ENCODE measurements around the gene CACNG4.

DNA sequence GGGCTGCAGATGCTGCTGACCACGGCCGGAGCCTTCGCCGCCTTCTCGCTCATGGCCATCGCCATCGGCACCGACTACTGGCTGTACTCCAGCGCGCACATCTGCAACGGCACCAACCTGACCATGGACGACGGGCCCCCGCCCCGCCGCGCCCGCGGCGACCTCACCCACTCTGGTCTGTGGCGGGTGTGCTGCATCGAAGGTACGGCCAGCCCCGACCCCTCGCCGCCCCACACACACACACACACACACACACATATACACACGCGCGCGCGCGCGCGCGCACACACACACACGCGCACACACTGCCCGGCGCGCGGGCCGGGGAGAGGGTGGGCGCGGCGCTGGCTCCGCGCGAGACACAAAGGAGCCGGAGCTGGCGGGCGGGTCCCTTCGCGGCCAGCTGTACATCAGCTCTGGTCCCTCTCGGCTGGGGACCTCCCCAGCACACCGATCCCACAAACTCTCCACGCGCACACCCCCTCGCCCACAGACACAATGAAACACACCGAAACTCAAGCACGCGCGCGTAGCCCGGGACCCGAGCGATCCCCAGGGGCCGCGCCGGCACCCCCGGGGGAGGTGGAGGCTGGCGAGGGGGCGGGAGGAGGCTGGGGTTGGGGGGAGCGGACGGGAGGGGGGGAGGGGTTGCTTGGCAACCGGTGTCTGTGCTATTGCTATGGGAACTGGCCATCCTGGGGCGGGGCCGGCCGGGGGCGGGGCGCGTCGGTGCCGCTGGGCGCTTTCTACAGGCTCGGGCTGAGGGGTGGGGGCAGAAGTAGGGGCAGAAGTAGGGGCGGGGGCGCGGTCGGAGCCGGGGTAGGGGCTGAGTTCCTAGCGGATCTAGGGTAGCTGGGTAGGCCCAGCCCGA is 658 bp downstream of the CACNG4 start:
- TF ChIP-seq PATZ1 (CRISPR knock-in tag; IDR thresholded peaks at IDR 0.05; ENCODE audit: borderline replicate concordance) (no peak), RARB (CRISPR knock-in tag; IDR thresholded peaks at IDR 0.05) (no peak), TOX (CRISPR knock-in tag; IDR thresholded peaks at IDR 0.05; ENCODE audit: borderline replicate concordance) (no peak), ARNTL (CRISPR knock-in tag; IDR thresholded peaks at IDR 0.05; ENCODE audit: borderline replicate concordance, low read depth) (no peak), CSDC2 (CRISPR knock-in tag; IDR thresholded peaks at IDR 0.05) (no peak), SNAI2 (CRISPR knock-in tag; IDR thresholded peaks at IDR 0.05) (no peak), ZFP30 (CRISPR knock-in tag; IDR thresholded peaks at IDR 0.05) (no peak), TSHZ2 (CRISPR knock-in tag; IDR thresholded peaks at IDR 0.05) (peak; percentile 74; the same call in 1 of the 2 replicates), GLIS3 (CRISPR knock-in tag; IDR thresholded peaks at IDR 0.05) (no peak), ISL1 (CRISPR knock-in tag; IDR thresholded peaks at IDR 0.05) (no peak), ZC3H10 (CRISPR knock-in tag; IDR thresholded peaks at IDR 0.05) (no peak), ZFP3 (CRISPR knock-in tag; IDR thresholded peaks at IDR 0.05) (peak; percentile 43)
- TF ChIP-seq, protein P1, sequence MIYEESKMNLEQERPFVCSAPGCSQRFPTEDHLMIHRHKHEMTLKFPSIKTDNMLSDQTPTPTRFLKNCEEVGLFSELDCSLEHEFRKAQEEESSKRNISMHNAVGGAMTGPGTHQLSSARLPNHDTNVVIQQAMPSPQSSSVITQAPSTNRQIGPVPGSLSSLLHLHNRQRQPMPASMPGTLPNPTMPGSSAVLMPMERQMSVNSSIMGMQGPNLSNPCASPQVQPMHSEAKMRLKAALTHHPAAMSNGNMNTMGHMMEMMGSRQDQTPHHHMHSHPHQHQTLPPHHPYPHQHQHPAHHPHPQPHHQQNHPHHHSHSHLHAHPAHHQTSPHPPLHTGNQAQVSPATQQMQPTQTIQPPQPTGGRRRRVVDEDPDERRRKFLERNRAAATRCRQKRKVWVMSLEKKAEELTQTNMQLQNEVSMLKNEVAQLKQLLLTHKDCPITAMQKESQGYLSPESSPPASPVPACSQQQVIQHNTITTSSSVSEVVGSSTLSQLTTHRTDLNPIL (CRISPR knock-in tag; IDR thresholded peaks at IDR 0.05; ENCODE audit: low read depth): no peak

All from SK-N-SH treated with all-trans-retinoic acid at 6 μM for 48 hours (cell line).